Breast epithelium (tissue), 4 donors: Measurements from ENCODE around the gene SGPL1. TPM values are rescaled to one million over a fixed set of nuclear protein-coding genes. Genes with fewer than 3 reads are reported as not detected.

Experiments
- DNase-seq, 2 donors: peaks; one replicate each; pipeline ENCODE4 v3.0.0-alpha.2; 2019; ENCODE audit warnings: low spot score in 2 of 2
- H3K27ac ChIP-seq, 2 donors: fragments of 200-600 bp; sonication (generic) in 1 of 2; one replicate each; pipeline ENCODE4 v1.5.1; 2016 to 2019; ENCODE audit warnings: mild to moderate bottlenecking in 1 of 2
- H3K27me3 ChIP-seq, 2 donors: fragments of 200-600 bp; sonication (generic) in 1 of 2; one replicate each; pipeline versions ENCODE4 v1.5.1 to v1.6.0; 2017 to 2019; ENCODE audit warnings: control low read depth in 1 of 2, mild to moderate bottlenecking in 1 of 2
- H3K36me3 ChIP-seq: fragments of 200-600 bp; one replicate; pipeline ENCODE4 v1.5.1; 2019
- H3K4me1 ChIP-seq, 2 donors: fragments of 200-600 bp; sonication (generic); one replicate each; pipeline ENCODE4 v1.5.1; 2016 to 2019; ENCODE audit warnings: control low read depth in 1 of 2
- H3K4me3 ChIP-seq, 3 donors: fragments of 200-600 bp; sonication (generic); 1 replicate in 2 of 3; 2 replicates in 1 of 3; pipeline ENCODE4 v1.5.1; 2016 to 2019; ENCODE audit warnings: mild to moderate bottlenecking in 3 of 3, moderate library complexity in 2 of 3
- H3K9me3 ChIP-seq, 2 donors: fragments of 200-600 bp; sonication (generic) in 1 of 2; one replicate each; pipeline ENCODE4 v1.5.1; 2016 to 2019; ENCODE audit warnings: control low read depth in 1 of 2
- POLR2A ChIP-seq: fragments of 450-650 bp; IDR thresholded peaks from one replicate; pipeline ENCODE4 v1.6.1; 2016; ENCODE audit warnings: antibody characterized with exemption, mild to moderate bottlenecking, moderate library complexity
- POLR2AphosphoS5 ChIP-seq, 3 donors: sonication (generic); formaldehyde crosslinking; IDR thresholded peaks; one replicate each; pipeline ENCODE4 v1.6.1; 2017; ENCODE audit warnings: antibody characterized with exemption in 3 of 3
- intact Hi-C: fragments of 100-400 bp; cut with DNase I; formaldehyde crosslinking; loops from one replicate; pipeline ENCODE4 v1.15.1; 2023; ENCODE audit warnings: low total_unique reads
- total RNA-seq, 3 donors: library from RNA; depleted of rRNA; stranded (reverse); fragments of >200 nt; gene quantifications; one replicate each; pipeline ENCODE4 v1.1.0, GENCODE V29; 2016
- TF ChIP-seq, protein P1 (sequence below), 3 donors: fragments of 450-650 bp; IDR thresholded peaks; one replicate each; pipeline ENCODE4 v1.5.1; 2016 to 2017; ENCODE audit warnings: antibody characterized with exemption in 3 of 3, mild to moderate bottlenecking in 3 of 3, moderate library complexity in 3 of 3

The SGPL1 gene
- total RNA-seq, 3 donors from 2014 or later: 31.0 to 52.2 (median 36.4) TPM

DNA sequence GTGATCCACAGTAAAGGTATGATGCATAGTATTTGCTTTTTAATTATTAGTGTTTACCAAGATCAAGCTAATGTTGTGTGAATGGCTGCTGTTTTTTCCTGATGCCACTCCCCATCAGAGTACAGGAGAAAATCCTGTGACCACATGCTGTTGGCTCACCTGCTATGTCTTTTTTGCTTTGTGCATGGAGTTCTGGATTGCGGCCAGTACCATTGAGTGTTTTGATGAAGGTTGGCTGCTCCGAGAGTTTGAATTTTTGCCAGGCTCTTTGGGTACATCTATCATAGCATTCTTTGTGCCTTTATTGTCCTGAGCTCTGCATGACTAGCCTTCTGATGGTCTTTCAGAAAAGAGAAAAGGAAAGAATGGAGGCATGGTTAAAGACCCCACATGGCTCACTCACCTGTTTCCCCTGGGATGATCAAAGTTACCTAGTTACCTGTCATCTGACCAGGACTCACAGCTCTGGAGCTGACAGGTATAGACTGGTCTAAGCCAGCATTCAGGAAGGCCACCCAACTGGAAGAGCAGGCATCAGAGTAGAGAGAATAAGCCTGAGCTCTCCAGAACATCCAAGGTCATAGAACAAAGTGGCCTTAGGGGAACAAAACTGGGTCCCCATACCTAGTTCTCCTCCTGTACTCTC lies 11.8 kb upstream of the SGPL1 start:
- peak overlapping the region; percentile 1 to 59 for H3K27ac ChIP-seq
- intact Hi-C loops: loop anchor here (5.0 kb wide), 1 partner anchor 652 kb away; no protein-coding TSS in a partner anchor

DNA sequence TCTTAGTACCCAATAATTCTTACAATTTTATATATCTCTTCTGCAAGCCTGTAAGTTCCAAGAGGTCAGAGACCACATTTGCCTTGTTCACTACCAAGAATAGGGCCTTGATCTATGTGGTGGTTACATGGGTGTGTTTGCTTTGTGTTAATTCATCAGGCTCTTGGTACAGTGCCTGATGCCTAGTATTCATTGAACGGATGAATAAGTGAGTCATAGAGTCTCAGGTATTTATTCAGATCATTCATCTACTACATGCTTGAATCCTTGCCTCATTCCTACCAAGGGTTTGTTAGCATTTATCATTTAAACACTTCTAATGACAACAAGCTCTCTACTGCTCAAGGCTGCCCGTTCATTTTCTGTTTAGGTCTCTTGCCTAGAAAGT lies 11.3 kb upstream of the SGPL1 start:
- Histone ChIP-seq H3K4me3 (no peak overlapping the region), H3K27ac (peak overlapping the region; percentile 1 to 59), H3K9me3 (no peaks in the 10 kb centered on the region), H3K27me3 (no peaks in the 10 kb centered on the region), H3K4me1 (no peaks in the 10 kb centered on the region), H3K36me3 (no peaks in the 10 kb centered on the region)
- intact Hi-C loops: loop anchor here (5.0 kb wide), 1 partner anchor 652 kb away; no protein-coding TSS in a partner anchor
- no peak for DNase-seq
- no peak for TF ChIP-seq POLR2AphosphoS5 (IDR thresholded peaks at IDR 0.05)
- TF ChIP-seq, protein P1, sequence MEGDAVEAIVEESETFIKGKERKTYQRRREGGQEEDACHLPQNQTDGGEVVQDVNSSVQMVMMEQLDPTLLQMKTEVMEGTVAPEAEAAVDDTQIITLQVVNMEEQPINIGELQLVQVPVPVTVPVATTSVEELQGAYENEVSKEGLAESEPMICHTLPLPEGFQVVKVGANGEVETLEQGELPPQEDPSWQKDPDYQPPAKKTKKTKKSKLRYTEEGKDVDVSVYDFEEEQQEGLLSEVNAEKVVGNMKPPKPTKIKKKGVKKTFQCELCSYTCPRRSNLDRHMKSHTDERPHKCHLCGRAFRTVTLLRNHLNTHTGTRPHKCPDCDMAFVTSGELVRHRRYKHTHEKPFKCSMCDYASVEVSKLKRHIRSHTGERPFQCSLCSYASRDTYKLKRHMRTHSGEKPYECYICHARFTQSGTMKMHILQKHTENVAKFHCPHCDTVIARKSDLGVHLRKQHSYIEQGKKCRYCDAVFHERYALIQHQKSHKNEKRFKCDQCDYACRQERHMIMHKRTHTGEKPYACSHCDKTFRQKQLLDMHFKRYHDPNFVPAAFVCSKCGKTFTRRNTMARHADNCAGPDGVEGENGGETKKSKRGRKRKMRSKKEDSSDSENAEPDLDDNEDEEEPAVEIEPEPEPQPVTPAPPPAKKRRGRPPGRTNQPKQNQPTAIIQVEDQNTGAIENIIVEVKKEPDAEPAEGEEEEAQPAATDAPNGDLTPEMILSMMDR (IDR thresholded peaks at IDR 0.05): no peak
- TF ChIP-seq POLR2A: no peak

More for the DNA sequence above, 11.8 kb upstream of the SGPL1 start:
- no peaks in the 10 kb centered on the region for H3K27me3 ChIP-seq
- no peaks in the 10 kb centered on the region for H3K4me1 ChIP-seq
- H3K9me3 ChIP-seq: no peaks in the 10 kb centered on the region
- TF ChIP-seq POLR2A (no peak), POLR2AphosphoS5 (IDR thresholded peaks at IDR 0.05) (peak in 1 of 3 donors; percentile 65)
- peak in 1 of 2 donors; percentile 77 for DNase-seq
- no peaks in the 10 kb centered on the region for H3K36me3 ChIP-seq
- H3K4me3 ChIP-seq: no peak overlapping the region

DNA sequence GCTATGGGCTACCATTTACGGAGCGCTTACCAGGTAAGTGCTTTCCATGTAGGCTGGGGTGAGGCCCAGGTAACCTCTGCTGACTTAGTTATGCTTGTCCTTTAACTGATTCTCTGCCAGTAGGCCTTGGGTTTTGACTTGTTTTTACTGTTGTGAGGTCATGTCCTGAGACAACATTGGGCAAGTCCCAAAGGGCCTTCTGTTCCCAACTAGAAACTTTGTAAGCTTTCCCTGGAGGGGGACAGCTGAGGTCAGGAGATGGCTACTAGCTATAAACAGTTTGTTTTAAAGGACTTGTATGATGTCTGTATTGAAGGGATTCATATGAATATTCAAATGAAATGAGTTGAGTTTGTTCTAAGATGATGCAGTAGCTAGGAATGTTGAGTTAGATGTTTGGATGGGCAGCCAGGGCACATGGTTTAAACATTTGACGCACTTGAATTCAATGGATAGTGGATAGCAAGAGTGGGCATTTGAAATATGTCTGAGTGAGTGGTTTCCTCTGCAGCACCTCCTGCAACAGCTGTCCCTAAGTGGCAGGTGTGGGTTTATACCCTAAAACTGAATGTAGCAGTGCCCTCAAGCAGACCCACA lies 10.0 kb upstream of the SGPL1 start:
- peak overlapping the region in 1 of 2 donors; percentile 59 for H3K27ac ChIP-seq
- DNase-seq: no peak
- H3K36me3 ChIP-seq: no peaks in the 10 kb centered on the region
- H3K4me1 ChIP-seq: no peaks in the 10 kb centered on the region
- H3K27me3 ChIP-seq: no peaks in the 10 kb centered on the region
- intact Hi-C loops: no loop called here
- no peak overlapping the region for H3K4me3 ChIP-seq
- TF ChIP-seq, protein P1 (IDR thresholded peaks at IDR 0.05): no peak
- TF ChIP-seq POLR2AphosphoS5 (IDR thresholded peaks at IDR 0.05) (no peak), POLR2A (no peak)
- no peaks in the 10 kb centered on the region for H3K9me3 ChIP-seq

DNA sequence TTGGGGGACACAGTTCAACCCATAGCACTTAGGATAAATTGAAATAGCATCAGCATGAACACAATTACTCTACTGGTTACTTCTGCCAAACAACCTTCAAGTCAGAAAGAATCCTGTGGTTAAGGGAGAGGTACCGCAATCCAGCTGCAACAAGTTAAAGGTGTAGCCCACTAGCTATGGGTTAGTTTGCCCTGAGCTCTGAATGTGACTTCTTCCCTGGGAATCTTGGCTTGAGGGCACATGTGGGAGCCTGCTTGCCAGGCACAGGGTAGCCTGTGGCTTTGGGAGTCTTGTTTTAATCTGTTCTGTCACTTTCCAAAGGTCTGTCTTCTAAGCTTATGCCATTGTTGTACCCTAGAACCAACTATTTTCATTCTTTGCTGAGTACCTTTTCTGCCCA lies 8.9 kb upstream of the SGPL1 start:
- Histone ChIP-seq H3K27me3 (no peaks in the 10 kb centered on the region), H3K4me3 (no peak overlapping the region), H3K9me3 (no peaks in the 10 kb centered on the region), H3K27ac (no peak overlapping the region), H3K36me3 (no peaks in the 10 kb centered on the region), H3K4me1 (no peaks in the 10 kb centered on the region)
- intact Hi-C loops: no loop called here
- TF ChIP-seq, protein P1 (IDR thresholded peaks at IDR 0.05): no peak
- no peak for TF ChIP-seq POLR2AphosphoS5 (IDR thresholded peaks at IDR 0.05)
- no peak for TF ChIP-seq POLR2A
- no peak for DNase-seq

DNA sequence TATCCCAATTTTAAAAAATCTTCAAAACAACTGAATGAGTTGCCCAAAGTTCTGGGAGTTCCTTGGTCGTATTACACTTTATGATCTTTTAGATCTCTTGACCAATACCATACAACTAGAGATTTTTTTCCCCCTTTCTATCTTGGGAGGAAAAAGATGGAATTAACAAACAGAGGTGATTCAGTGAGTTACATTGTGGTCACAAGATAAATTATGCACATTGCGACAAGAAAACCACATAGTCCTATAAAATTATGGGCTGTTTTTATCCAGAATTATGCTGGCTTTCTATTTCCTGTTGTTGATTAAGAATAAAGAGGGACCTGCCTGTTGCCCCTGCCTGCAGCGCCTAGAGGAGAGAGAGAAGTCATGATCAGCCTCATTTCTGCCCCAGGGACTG lies 8.2 kb upstream of the SGPL1 start:
- H3K9me3 ChIP-seq: no peaks in the 10 kb centered on the region
- no peak for DNase-seq
- intact Hi-C loops: no loop called here
- no peaks in the 10 kb centered on the region for H3K27me3 ChIP-seq
- no peaks in the 10 kb centered on the region for H3K4me1 ChIP-seq
- H3K27ac ChIP-seq: no peak overlapping the region
- no peaks in the 10 kb centered on the region for H3K36me3 ChIP-seq
- no peak for TF ChIP-seq POLR2A
- TF ChIP-seq POLR2AphosphoS5 (IDR thresholded peaks at IDR 0.05): no peak
- TF ChIP-seq, protein P1 (IDR thresholded peaks at IDR 0.05): no peak
- H3K4me3 ChIP-seq: no peak overlapping the region
